Lower leg skin (tissue), 3 donors: ENCODE results near the gene PTPN4.

ENCODE experiments used
- POLR2A ChIP-seq, 2 donors: fragments of 450-650 bp; IDR thresholded peaks; one replicate each; pipeline ENCODE4 v1.6.1; 2016 to 2017; ENCODE audit warnings: antibody characterized with exemption in 2 of 2, mild to moderate bottlenecking in 1 of 2, moderate library complexity in 1 of 2
- TF ChIP-seq, protein P1 (sequence below), 3 donors: fragments of 450-650 bp; IDR thresholded peaks; one replicate each; pipeline ENCODE4 v1.5.1; 2016; ENCODE audit warnings: antibody characterized with exemption in 3 of 3, mild to moderate bottlenecking in 3 of 3, moderate library complexity in 2 of 3

DNA sequence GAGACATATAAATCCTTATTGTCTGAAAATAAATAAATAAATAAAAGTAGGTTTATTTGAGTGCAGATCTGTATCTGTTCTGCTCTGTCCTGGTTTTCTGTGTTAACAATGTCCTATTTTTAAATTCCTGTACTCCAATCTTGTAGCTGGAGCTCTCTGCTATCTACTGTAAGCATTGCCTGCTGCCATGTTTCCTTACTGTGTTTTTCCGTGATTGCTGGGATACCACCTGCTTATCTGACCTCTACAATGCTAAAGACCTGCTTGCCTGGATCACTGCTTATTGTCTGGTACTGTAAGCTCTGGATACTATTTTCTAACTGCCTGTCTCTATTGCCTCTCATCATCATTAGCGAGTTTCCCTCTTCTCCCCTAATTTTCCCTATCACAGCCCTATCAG lies 11.6 kb downstream of the PTPN4 start:
- TF ChIP-seq, protein P1, sequence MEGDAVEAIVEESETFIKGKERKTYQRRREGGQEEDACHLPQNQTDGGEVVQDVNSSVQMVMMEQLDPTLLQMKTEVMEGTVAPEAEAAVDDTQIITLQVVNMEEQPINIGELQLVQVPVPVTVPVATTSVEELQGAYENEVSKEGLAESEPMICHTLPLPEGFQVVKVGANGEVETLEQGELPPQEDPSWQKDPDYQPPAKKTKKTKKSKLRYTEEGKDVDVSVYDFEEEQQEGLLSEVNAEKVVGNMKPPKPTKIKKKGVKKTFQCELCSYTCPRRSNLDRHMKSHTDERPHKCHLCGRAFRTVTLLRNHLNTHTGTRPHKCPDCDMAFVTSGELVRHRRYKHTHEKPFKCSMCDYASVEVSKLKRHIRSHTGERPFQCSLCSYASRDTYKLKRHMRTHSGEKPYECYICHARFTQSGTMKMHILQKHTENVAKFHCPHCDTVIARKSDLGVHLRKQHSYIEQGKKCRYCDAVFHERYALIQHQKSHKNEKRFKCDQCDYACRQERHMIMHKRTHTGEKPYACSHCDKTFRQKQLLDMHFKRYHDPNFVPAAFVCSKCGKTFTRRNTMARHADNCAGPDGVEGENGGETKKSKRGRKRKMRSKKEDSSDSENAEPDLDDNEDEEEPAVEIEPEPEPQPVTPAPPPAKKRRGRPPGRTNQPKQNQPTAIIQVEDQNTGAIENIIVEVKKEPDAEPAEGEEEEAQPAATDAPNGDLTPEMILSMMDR (IDR thresholded peaks at IDR 0.05), result no peak
- no peak for TF ChIP-seq POLR2A (IDR thresholded peaks at IDR 0.05)
